Aorta (tissue), 5 donors: ENCODE data around the gene NR2C2. TPM values are rescaled to one million over a fixed set of nuclear protein-coding genes. Genes with fewer than 3 reads are reported as not detected.

ENCODE experiments used
- ATAC-seq: fragments of 200-7000 bp; cut with Tn5 transposase; one replicate; pipeline ENCODE4 v1.9.1; 2022; ENCODE audit warnings: moderate library complexity; ENCODE audit not compliant: low FRiP score
- DNase-seq, 2 donors: peaks; one replicate each; pipeline ENCODE4 v3.0.0-alpha.2; 2020
- H3K27ac ChIP-seq, 2 donors: one replicate each; pipeline ENCODE4 v1.5.1; 2013; ENCODE audit warnings: low read length in 2 of 2, mild to moderate bottlenecking in 2 of 2, moderate library complexity in 2 of 2, control low read depth in 1 of 2, inconsistent platforms in 1 of 2, low read depth in 1 of 2
- H3K27me3 ChIP-seq, 2 donors: one replicate each; pipeline ENCODE4 v1.6.1; 2013; ENCODE audit warnings: control low read depth in 1 of 2, low read length in 1 of 2, mild to moderate bottlenecking in 1 of 2, moderate library complexity in 1 of 2; ENCODE audit not compliant: insufficient read depth in 2 of 2, control insufficient read depth in 1 of 2
- H3K36me3 ChIP-seq, 2 donors: one replicate each; pipeline ENCODE4 v1.6.1; 2013; ENCODE audit warnings: control low read depth in 1 of 2, low read length in 1 of 2, mild to moderate bottlenecking in 1 of 2; ENCODE audit not compliant: insufficient read depth in 2 of 2, control insufficient read depth in 1 of 2
- H3K4me1 ChIP-seq, 2 donors: one replicate each; pipeline ENCODE4 v1.6.1; 2013; ENCODE audit warnings: low read length in 2 of 2, control low read depth in 1 of 2, mild to moderate bottlenecking in 1 of 2, moderate library complexity in 1 of 2; ENCODE audit not compliant: insufficient read depth in 2 of 2, control insufficient read depth in 1 of 2
- H3K4me3 ChIP-seq, 2 donors: one replicate each; pipeline ENCODE4 v1.5.1; 2013; ENCODE audit warnings: low read length in 2 of 2, control low read depth in 1 of 2, mild to moderate bottlenecking in 1 of 2
- H3K9me3 ChIP-seq: one replicate; pipeline ENCODE4 v1.6.1; 2013; ENCODE audit warnings: mild to moderate bottlenecking, low read length; ENCODE audit not compliant: control insufficient read depth
- WGBS, 2 donors: extraction: QIAGEN DNeasy Blood & Tissue Kit; methylation state at CpG; one replicate each; pipeline ENCODE4 v1.1.7; 2013; 5-methylcytosine and 5-hydroxymethylcytosine counted together
- intact Hi-C, 2 donors: fragments of 100-400 bp; cut with DNase I; formaldehyde crosslinking; loops; one replicate each; pipeline versions ENCODE4 v1.14.2 to v1.15.0; 2022
- polyA plus RNA-seq, 2 donors: library from polyadenylated mRNA; stranded (reverse); fragments of 200-250 nt; gene quantifications; one replicate each; pipeline ENCODE4 v1.2.3, GENCODE V29; 2013
- total RNA-seq, 2 donors: library from RNA; stranded (reverse); fragmentation: NEBNext Ultra II Directional; extraction: Animal tissue kit (Norgen Biotek cat#: 25700); gene quantifications; one replicate each; pipeline ENCODE4 v1.2.1, GENCODE V29; 2021
- donor health status: healthy with polysubstance abuse.
- donor health status: Bipolar disorder and iron deficiency.
- donor health status: DM: no; HTN: no; CAD: no.
- donor health status: DM: no; HTN: no; CAD: no.
- donor health status: DM: yes; HTN: yes; CAD: no.

NR2C2 gene
- total and polyA plus RNA-seq, 4 donors: 4.3 to 55.7 (median 32.4) TPM

DNA sequence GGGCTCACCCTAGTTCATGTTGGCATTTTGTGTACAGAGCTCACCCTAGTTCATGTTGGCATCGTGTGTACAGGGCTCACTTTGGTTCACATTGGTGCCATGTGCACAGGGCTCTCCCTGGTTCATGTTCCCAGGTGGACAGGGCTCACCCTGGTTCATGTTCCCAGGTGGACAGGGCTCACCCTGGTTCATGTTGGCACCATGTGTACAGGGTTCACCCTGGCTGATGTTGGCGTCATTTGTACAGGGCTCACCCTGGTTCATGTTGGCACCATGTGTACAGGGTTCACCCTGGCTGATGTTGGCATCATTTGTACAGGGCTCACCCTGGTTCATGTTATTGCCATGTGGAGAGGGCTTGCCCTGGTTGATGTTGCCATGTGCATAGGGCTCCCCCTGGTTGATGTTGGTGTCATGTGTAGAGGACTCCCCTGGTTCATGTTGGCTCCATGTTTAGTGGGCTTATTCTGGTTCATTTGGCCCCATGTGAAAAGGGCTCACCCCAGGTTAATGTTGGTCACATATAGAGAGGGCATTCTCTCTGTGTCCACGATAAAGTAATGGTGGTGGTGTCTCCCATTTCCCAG is 31.7 kb upstream of the NR2C2 start:
- DNase-seq: no peak
- ATAC-seq: no peak
- Histone ChIP-seq H3K36me3 (no peaks in the 10 kb centered on the region), H3K4me3 (no peak overlapping the region), H3K27ac (no peak overlapping the region), H3K4me1 (no peaks in the 10 kb centered on the region), H3K27me3 (no peaks in the 10 kb centered on the region), H3K9me3 (no peaks in the 10 kb centered on the region)
- WGBS, 2 donors: 88 to 92% methylated on average over 3 of the region's 3 CpGs
- intact Hi-C loops: loop anchor here in 1 of 2 donors (10.0 kb wide), 1 partner anchor 401 kb away; no protein-coding TSS in a partner anchor

DNA sequence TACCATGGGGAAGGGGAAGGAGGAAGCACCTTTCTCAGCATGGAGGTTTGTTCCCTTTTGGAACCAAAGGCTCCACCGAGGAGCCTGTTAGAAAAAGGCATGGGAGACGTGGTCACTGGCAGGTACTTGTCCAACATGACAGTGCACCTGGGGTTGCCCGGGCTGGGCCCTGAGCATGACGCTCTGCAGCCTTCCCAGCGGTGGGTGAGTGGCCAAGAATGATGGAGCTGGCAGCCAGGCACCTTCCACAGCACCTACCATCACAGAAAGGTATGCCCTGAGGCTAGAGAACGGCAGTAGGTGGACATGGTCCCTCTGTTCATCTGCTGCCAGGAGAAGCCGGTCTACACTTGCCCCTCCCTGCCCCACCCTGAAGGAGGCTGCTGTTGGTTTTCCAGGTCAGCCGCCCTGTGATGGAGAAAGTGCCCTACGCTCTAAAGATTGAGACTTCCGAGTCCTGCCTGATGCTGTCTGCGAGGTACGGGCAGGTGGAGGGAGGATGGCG is 29.0 kb upstream of the NR2C2 start:
- Histone ChIP-seq H3K4me3 (no peak overlapping the region), H3K27ac (no peak overlapping the region)

DNA sequence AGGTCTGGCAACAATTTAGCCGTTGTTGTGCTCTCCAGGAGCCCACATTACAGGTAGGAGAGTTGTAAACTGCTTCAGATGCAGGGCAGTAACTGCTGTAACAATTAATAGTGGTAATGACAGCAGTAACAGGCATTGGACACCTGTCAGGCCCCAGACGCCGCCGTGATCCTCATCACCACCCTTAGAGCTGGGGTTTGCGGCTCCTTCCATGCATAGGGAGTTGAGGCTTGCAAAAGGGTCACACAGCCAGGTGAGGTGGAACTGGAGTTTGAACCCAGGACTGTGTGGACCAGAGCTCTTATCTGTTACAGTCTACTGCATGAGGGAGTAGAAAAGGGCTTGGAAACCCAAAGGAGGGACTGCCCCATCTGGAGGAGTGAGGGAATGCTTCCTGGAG is 26.8 kb upstream of the NR2C2 start:
- WGBS, 2 donors: 94 to 97% methylated on average over 5 of the region's 5 CpGs
- intact Hi-C loops: loop anchor here (1.0 to 5.0 kb wide), 3 partner anchors 248 to 412 kb away; no protein-coding TSS in a partner anchor
- Histone ChIP-seq H3K27me3 (no peaks in the 10 kb centered on the region), H3K4me1 (no peaks in the 10 kb centered on the region), H3K4me3 (no peak overlapping the region), H3K9me3 (no peaks in the 10 kb centered on the region), H3K27ac (no peak overlapping the region), H3K36me3 (no peaks in the 10 kb centered on the region)
- DNase-seq (no peak), ATAC-seq (no peak)

More for the DNA sequence above, 29.0 kb upstream of the NR2C2 start:
- ATAC-seq (no peak), DNase-seq (no peak)
- intact Hi-C loops: loop anchor here in 1 of 2 donors (10.0 kb wide), 1 partner anchor 404 kb away; no protein-coding TSS in a partner anchor
- Histone ChIP-seq H3K9me3 (no peaks in the 10 kb centered on the region), H3K4me1 (no peaks in the 10 kb centered on the region), H3K27me3 (no peaks in the 10 kb centered on the region), H3K36me3 (no peaks in the 10 kb centered on the region)
- 85 to 91% methylated on average over 13 of the region's 13 CpGs for WGBS, 2 donors

DNA sequence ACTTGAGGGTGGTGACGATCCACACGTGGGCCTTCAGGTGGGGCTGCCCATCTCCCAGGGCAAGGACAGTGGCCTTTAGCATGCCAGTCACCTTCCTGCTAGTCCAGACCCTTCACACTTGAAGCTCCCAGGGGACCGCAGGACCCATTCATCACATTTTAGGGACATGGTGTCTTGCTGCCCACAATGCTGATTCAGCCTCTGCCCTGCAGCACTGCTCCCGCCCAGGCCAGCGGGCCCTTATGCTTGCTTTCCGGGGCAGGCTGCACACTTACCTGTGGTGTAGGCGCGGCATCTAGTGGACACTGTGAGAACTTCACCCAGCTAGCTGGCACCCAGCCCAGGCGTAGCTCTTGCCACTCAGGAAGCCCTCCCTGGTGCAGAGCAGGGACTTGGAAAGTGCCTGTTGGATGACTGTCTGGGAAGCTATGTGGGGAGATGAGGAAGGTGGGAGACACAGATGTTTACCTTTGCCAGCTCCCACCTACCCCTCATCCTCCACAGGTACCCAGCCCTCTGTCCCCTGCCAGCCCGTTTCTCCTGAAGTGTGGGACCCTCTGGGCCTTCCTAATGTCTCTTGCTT is 26.3 kb upstream of the NR2C2 start:
- Histone ChIP-seq H3K27me3 (no peaks in the 10 kb centered on the region), H3K36me3 (no peaks in the 10 kb centered on the region)
- 13 to 15% methylated on average over 10 of the region's 10 CpGs for WGBS, 2 donors

DNA sequence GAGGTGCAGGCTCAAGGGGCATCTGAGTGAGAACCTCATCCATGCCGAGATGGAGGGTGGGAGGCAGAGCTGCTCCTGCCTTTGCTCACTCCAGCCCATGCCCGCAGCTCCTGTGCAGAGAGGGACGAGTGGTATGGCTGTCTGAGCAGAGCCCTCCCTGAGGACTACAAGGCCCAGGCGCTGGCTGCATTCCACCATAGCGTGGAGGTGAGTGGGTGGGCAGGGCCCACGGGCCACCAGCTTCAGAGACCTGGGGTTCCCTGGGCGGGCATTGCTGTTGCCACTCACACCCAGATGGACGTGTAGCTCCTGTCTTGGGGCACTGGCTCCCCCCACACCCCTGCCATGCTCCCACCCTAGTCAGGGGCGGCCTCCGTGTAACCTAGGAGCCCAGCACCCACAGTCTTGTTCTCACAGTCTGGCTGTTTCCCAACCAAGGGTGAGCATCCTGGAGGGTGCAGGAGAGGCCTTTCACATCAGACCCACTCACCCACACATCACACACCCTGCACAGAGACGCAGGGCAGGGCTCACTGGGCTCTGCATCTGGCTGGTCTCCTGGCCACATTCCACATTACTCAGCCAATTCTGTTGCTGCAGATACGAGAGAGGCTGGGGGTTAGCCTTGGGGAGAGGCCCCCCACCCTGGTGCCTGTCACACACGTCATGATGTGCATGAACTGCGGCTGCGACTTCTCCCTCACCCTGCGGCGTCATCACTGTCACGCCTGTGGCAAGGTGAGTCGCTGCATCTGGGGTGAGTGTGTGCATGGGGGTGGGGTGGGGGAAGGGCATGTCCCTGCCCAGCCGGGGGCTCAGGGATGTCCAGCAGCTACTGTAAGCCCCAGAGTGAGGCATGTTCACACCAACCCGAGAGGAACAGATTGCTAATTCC is 25.3 kb upstream of the NR2C2 start:
- H3K9me3 ChIP-seq: no peaks in the 10 kb centered on the region
- 81 to 83% methylated on average over 21 of the region's 21 CpGs for WGBS, 2 donors
- no peaks in the 10 kb centered on the region for H3K36me3 ChIP-seq
- ATAC-seq (peak; percentile 24), DNase-seq (no peak)
- no peaks in the 10 kb centered on the region for H3K4me1 ChIP-seq
- no peaks in the 10 kb centered on the region for H3K27me3 ChIP-seq
- H3K27ac ChIP-seq: no peak overlapping the region
- intact Hi-C loops: loop anchor here (1.0 to 5.0 kb wide), 3 partner anchors 131 to 413 kb away; no protein-coding TSS in a partner anchor
- no peak overlapping the region for H3K4me3 ChIP-seq

More for the DNA sequence above, 26.3 kb upstream of the NR2C2 start:
- Histone ChIP-seq H3K4me1 (no peaks in the 10 kb centered on the region), H3K27ac (no peak overlapping the region), H3K4me3 (no peak overlapping the region), H3K9me3 (no peaks in the 10 kb centered on the region)
- peak; percentile 87 to 94 for DNase-seq
- intact Hi-C loops: loop anchor here (1.0 to 5.0 kb wide), 3 partner anchors 130 to 412 kb away; no protein-coding TSS in a partner anchor
- peak; percentile 94 for ATAC-seq

DNA sequence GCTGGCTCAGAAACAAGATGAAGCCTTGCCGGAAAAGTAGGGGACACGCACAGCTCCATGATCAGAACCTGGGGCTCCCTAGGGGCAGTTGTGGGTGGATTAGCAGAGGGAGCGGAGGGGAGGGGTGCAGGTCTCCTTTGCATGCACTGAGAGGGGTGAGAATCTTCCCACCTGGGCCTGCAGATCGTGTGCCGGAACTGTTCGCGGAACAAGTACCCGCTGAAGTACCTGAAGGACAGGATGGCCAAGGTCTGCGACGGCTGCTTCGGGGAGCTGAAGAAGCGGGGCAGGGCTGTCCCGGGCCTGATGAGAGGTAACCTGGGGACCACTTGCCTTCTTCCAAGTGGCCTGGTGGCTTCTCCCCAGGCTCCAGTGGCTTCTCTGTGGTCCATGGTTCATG is 24.5 kb upstream of the NR2C2 start:
- Histone ChIP-seq H3K36me3 (no peaks in the 10 kb centered on the region), H3K27ac (no peak overlapping the region), H3K4me3 (no peak overlapping the region), H3K4me1 (no peaks in the 10 kb centered on the region), H3K9me3 (no peaks in the 10 kb centered on the region), H3K27me3 (no peaks in the 10 kb centered on the region)
- 96% methylated on average over 13 of the region's 13 CpGs for WGBS, 2 donors
- DNase-seq: no peak
- no peak for ATAC-seq
- intact Hi-C loops: loop anchor here in 1 of 2 donors (5.0 kb wide), 1 partner anchor 251 kb away; no protein-coding TSS in a partner anchor

DNA sequence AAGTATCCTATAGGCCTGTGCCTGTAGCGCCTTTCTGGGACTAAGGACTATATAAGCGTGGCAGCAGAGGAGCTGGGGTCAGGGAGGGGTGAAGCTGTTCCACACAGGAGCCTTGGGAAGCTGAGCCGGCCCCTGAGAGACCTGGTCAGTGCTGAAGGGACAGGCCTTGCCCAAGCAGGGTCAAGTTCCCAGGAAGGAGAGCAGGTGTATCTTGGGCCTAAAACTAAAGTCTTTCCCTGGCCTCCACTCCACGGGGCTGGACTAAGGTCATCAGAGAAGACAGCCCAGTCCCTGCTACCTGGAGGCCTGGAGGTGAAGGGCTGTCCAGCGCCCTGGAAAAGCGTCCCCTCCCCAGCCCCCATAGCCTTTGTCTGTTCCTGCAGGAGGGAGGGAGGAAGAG is 23.9 kb upstream of the NR2C2 start:
- Histone ChIP-seq H3K4me3 (no peak overlapping the region), H3K36me3 (no peaks in the 10 kb centered on the region), H3K27ac (no peak overlapping the region), H3K9me3 (no peaks in the 10 kb centered on the region), H3K27me3 (no peaks in the 10 kb centered on the region), H3K4me1 (no peaks in the 10 kb centered on the region)
- ATAC-seq (no peak), DNase-seq (no peak)
- 87 to 90% methylated on average over 6 of the region's 6 CpGs for WGBS, 2 donors
- intact Hi-C loops: loop anchor here in 1 of 2 donors (5.0 kb wide), 1 partner anchor 251 kb away; no protein-coding TSS in a partner anchor

DNA sequence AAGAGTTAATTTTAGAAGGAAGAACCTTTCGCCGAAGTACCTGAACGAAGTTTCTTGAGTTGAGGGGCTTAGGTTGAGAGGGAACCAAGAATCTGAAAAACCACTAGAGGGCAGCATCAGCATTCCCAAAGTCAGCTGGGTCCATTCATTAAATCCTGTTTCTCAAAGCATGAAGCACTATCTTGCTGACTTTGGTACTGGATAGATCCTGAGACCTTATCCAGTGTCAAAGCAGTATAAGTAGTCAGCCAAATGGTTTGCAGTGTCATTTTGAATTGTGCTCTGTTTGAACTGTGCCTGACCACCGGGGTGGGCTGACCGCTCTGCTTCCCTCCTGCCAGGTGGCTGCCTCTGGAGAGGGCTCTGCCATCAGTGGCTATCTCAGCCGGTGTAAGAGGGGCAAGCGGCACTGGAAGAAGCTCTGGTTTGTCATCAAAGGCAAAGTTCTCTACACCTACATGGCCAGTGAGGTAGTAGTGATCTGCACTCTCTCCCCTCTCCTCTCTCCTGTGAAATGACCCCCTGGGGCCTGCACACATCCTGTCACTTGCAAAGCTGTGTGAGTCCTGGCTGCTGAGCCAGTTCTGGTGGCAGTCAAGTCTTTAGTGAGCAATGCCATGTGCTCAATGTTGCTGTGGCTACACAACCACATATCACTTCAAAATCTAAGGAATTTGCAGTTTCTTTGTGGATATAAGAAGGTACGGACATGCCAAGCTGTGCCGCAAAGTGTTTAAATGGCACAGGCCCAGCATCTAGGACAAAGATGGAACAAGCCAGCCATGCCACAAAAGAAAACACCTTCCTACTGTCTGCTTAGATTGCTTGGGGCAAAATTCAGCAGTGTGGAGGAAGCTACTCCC is 21.4 kb upstream of the NR2C2 start:
- Histone ChIP-seq H3K4me3 (no peak overlapping the region), H3K27me3 (no peaks in the 10 kb centered on the region), H3K36me3 (no peaks in the 10 kb centered on the region), H3K4me1 (no peaks in the 10 kb centered on the region), H3K27ac (no peak overlapping the region), H3K9me3 (no peaks in the 10 kb centered on the region)
- WGBS, 2 donors: 58 to 65% methylated on average over 9 of the region's 9 CpGs
- DNase-seq: no peak
- intact Hi-C loops: no loop called here
- no peak for ATAC-seq
